ENCODE measurements around the gene ATE1.

DNA sequence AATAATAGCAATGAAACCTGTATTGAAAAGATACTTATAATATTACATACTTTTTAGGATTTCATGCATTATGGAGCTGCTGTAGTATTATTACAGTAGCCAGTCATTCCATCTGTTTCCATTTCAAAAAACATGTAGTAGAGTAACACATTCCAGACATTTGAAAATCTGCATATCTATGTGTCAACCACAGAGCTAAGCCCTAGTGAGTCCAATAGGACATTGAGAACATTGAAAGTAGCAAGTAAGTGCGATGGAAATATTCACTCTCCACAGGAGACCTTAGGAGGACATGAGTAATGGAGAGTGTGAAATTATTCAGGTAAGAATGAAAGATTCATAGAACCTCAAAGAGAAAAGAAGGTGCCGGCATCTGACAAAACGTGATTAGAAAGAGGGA is 31.8 kb upstream of the ATE1 start:
- TF ChIP-seq POLR2AphosphoS5 (IDR thresholded peaks at IDR 0.05) (no peak), EP300 (IDR thresholded peaks at IDR 0.05) (no peak)
- TF ChIP-seq, protein P1, sequence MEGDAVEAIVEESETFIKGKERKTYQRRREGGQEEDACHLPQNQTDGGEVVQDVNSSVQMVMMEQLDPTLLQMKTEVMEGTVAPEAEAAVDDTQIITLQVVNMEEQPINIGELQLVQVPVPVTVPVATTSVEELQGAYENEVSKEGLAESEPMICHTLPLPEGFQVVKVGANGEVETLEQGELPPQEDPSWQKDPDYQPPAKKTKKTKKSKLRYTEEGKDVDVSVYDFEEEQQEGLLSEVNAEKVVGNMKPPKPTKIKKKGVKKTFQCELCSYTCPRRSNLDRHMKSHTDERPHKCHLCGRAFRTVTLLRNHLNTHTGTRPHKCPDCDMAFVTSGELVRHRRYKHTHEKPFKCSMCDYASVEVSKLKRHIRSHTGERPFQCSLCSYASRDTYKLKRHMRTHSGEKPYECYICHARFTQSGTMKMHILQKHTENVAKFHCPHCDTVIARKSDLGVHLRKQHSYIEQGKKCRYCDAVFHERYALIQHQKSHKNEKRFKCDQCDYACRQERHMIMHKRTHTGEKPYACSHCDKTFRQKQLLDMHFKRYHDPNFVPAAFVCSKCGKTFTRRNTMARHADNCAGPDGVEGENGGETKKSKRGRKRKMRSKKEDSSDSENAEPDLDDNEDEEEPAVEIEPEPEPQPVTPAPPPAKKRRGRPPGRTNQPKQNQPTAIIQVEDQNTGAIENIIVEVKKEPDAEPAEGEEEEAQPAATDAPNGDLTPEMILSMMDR (IDR thresholded peaks at IDR 0.05), result no peak

Data from stomach (tissue), 4 donors.